ENCODE data around the gene TCF7L2.

TCF7L2 gene

DNA sequence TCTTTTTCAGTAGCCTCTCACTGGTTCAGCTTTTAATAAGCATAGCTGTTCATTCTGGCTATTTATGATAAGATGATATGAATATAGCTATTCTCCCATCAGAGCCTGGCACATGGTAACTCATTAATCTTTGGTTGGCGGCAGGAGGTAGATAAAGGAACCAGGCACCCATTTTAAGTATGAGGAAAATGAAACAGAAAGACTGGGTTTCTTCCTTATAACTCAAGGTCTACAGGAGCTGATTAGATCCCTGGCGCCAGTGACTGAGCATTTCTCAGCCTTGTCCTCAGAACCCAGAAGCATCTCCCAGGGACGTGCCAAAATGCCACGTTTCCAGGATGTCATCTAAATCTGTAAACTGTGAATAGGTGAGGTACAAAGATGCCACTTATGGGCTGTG, 141.9 kb downstream of the TCF7L2 start:
- Histone ChIP-seq H3K9ac (ENCODE audit: low read length) (no peak overlapping the region), H3K27me3 (ENCODE audit: insufficient read depth, low read length) (no peaks in the 10 kb centered on the region), H3K4me3 (ENCODE audit: low read depth, low read length, poor library complexity, severe bottlenecking) (no peak overlapping the region), H3F3A (ENCODE audit: insufficient read depth, low read length) (no peaks in the 10 kb centered on the region), H3K27ac (ENCODE audit: low read depth, low read length, poor library complexity, severe bottlenecking) (no peak overlapping the region), H3K36me3 (ENCODE audit: insufficient read depth, low read length) (peaks cover 9% of the 10 kb centered on the region; the same call in 1 of the 2 replicates), H4K20me1 (ENCODE audit: insufficient read depth, low read length) (no peaks in the 10 kb centered on the region), H2AFZ (ENCODE audit: low read length) (no peak overlapping the region), H3K4me1 (ENCODE audit: insufficient read depth, low read length, severe bottlenecking) (peaks cover 8% of the 10 kb centered on the region), H3K9me3 (ENCODE audit: low read length) (no peaks in the 10 kb centered on the region), H3K79me2 (ENCODE audit: insufficient read depth, low read length) (no peaks in the 10 kb centered on the region), H3K4me2 (ENCODE audit: low read length) (no peak overlapping the region), H3K9me2 (ENCODE audit: low read depth, low read length) (no peaks in the 10 kb centered on the region)
- TF ChIP-seq, protein P1, sequence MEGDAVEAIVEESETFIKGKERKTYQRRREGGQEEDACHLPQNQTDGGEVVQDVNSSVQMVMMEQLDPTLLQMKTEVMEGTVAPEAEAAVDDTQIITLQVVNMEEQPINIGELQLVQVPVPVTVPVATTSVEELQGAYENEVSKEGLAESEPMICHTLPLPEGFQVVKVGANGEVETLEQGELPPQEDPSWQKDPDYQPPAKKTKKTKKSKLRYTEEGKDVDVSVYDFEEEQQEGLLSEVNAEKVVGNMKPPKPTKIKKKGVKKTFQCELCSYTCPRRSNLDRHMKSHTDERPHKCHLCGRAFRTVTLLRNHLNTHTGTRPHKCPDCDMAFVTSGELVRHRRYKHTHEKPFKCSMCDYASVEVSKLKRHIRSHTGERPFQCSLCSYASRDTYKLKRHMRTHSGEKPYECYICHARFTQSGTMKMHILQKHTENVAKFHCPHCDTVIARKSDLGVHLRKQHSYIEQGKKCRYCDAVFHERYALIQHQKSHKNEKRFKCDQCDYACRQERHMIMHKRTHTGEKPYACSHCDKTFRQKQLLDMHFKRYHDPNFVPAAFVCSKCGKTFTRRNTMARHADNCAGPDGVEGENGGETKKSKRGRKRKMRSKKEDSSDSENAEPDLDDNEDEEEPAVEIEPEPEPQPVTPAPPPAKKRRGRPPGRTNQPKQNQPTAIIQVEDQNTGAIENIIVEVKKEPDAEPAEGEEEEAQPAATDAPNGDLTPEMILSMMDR (IDR thresholded peaks at IDR 0.05; ENCODE audit: low read length), result no peak
- TF ChIP-seq EZH2 (IDR thresholded peaks at IDR 0.05; ENCODE audit: borderline replicate concordance, low read length), result no peak

DNA sequence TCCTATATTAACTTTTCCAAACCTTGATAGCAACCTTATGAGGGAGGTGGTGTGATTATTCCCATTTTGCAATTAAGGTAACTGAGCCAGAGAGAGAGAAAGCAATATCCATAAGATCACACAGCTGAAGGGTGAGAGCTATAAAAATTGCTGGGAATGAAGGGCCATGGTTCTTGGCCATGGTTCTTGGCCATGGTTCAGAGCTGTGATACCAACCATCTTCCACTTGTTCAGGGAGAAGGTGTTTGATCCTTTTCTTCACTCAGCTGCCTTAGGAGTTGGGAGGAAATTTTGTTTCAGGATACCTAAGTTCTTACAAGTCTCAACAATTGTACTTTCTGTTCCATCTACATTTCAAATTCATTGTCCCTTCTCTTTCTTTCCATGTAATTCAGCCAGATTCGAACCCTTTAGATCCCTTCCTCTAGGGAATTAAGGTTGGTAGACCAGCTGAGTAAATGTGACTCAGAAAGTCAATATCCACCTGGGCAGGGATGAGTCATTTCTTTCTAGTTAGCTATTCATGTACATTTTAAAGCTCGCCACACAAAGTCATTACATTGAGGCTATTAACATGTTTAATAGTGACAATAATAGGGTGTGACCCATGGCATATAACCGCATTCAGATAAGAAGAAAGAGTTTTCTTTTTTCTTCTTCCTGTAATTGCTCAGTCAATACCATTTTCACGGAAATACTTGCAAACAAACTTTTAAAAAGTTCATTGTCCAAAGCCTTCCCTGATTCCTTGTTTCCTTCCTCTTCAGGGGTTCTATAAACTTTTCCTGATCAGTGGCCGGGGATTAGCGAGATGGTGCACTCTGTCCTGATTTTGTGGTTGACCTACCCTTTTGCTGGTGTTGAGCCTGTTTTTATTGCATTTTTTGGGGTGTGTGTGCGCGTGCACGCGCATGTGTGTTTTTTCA, 143.4 kb downstream of the TCF7L2 start:
- Histone ChIP-seq H3K36me3 (ENCODE audit: insufficient read depth, low read length) (peaks cover 9% of the 10 kb centered on the region; the same call in 1 of the 2 replicates), H3K9me2 (ENCODE audit: low read depth, low read length) (no peaks in the 10 kb centered on the region), H3K4me2 (ENCODE audit: low read length) (no peak overlapping the region), H3F3A (ENCODE audit: insufficient read depth, low read length) (no peaks in the 10 kb centered on the region), H3K4me1 (ENCODE audit: insufficient read depth, low read length, severe bottlenecking) (peaks cover 8% of the 10 kb centered on the region), H3K9me3 (ENCODE audit: low read length) (no peaks in the 10 kb centered on the region), H3K9ac (ENCODE audit: low read length) (no peak overlapping the region), H3K27ac (ENCODE audit: low read depth, low read length, poor library complexity, severe bottlenecking) (no peak overlapping the region), H3K4me3 (ENCODE audit: low read depth, low read length, poor library complexity, severe bottlenecking) (no peak overlapping the region), H2AFZ (ENCODE audit: low read length) (no peak overlapping the region), H3K27me3 (ENCODE audit: insufficient read depth, low read length) (no peaks in the 10 kb centered on the region), H3K79me2 (ENCODE audit: insufficient read depth, low read length) (no peaks in the 10 kb centered on the region), H4K20me1 (ENCODE audit: insufficient read depth, low read length) (no peaks in the 10 kb centered on the region)
- no peak for TF ChIP-seq EZH2 (IDR thresholded peaks at IDR 0.05; ENCODE audit: borderline replicate concordance, low read length)
- TF ChIP-seq, protein P1 (IDR thresholded peaks at IDR 0.05; ENCODE audit: low read length), result no peak

DNA sequence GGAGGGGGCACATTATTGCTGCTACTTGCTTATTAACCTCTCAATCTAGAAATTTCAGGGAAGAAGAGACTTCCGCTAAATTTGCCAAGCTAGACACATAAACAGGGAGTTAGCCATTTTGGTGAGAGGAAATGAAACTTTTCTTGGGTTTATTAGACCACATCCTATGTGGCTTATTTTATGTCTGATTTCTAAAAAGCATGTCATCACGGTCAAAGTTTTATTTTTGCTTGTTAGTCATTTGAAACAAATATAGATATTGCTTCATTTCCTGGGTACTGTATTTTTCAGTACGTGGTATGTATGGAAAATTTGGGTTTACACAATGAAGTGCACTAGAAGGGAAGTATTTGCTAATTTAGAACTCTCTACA, 144.1 kb downstream of the TCF7L2 start:
- no peak overlapping the region for H3K4me2 ChIP-seq (ENCODE audit: low read length)
- H3F3A ChIP-seq (ENCODE audit: insufficient read depth, low read length), result no peaks in the 10 kb centered on the region
- no peak overlapping the region for H2AFZ ChIP-seq (ENCODE audit: low read length)
- no peak overlapping the region for H3K9ac ChIP-seq (ENCODE audit: low read length)
- H4K20me1 ChIP-seq (ENCODE audit: insufficient read depth, low read length), result no peaks in the 10 kb centered on the region
- H3K4me1 ChIP-seq (ENCODE audit: insufficient read depth, low read length, severe bottlenecking), result peaks cover 9% of the 10 kb centered on the region
- H3K4me3 ChIP-seq (ENCODE audit: low read depth, low read length, poor library complexity, severe bottlenecking), result no peak overlapping the region
- no peak for TF ChIP-seq EZH2 (IDR thresholded peaks at IDR 0.05; ENCODE audit: borderline replicate concordance, low read length)
- TF ChIP-seq, protein P1 (IDR thresholded peaks at IDR 0.05; ENCODE audit: low read length), result no peak
- no peaks in the 10 kb centered on the region for H3K9me3 ChIP-seq (ENCODE audit: low read length)
- no peaks in the 10 kb centered on the region for H3K79me2 ChIP-seq (ENCODE audit: insufficient read depth, low read length)
- no peaks in the 10 kb centered on the region for H3K9me2 ChIP-seq (ENCODE audit: low read depth, low read length)
- H3K36me3 ChIP-seq (ENCODE audit: insufficient read depth, low read length), result peaks cover 9% of the 10 kb centered on the region; the same call in 1 of the 2 replicates
- H3K27me3 ChIP-seq (ENCODE audit: insufficient read depth, low read length), result no peaks in the 10 kb centered on the region
- H3K27ac ChIP-seq (ENCODE audit: low read depth, low read length, poor library complexity, severe bottlenecking), result no peak overlapping the region
